Measurements from ENCODE around the gene ELF4. TPM values are rescaled to one million over a fixed set of nuclear protein-coding genes. Genes with fewer than 3 reads are reported as not detected.

ELF4 gene
- total and polyA plus RNA-seq, 2 of the 4 experiments (the other 2 are of a cell fraction), result 10.9 to 19.0 TPM

GRCh38 chrX:130081421-130082045 is 28.8 kb downstream of the ELF4 start:
- DNase-seq, result no peak
- no peaks in the 10 kb centered on the region for H3K9me3 ChIP-seq (ENCODE audit: control insufficient read depth, insufficient read depth, low read length)
- H3K56ac ChIP-seq (ENCODE audit: extremely low read depth, insufficient read depth, low read length), result no peak overlapping the region
- H3K4me1 ChIP-seq (ENCODE audit: control insufficient read depth, insufficient read depth, low read length), result peaks cover 5% of the 10 kb centered on the region; the same call in 1 of the 2 replicates
- H2BK120ac ChIP-seq (ENCODE audit: low read depth, low read length), result no peak overlapping the region
- no peak overlapping the region for H3K18ac ChIP-seq (ENCODE audit: low read depth, low read length)
- in situ Hi-C loops (cut with MboI; ENCODE audit: low sequenced_read_pairs), result no loop called here
- no peak overlapping the region for H3K14ac ChIP-seq (replicated peaks; ENCODE audit: low read depth, low read length)
- no peak for TF ChIP-seq MXI1 (IDR thresholded peaks at IDR 0.05; ENCODE audit: borderline replicate concordance, low read depth, low read length)
- TF ChIP-seq ELK1 (IDR thresholded peaks at IDR 0.05; ENCODE audit: borderline replicate concordance, low read depth, low read length), result no peak
- TF ChIP-seq CHD1 (IDR thresholded peaks at IDR 0.05; ENCODE audit: low read depth, low read length), result no peak
- TF ChIP-seq CTCF (conservative IDR thresholded peaks at IDR 0.05; ENCODE audit: low read depth, low read length), result no peak
- no peak for TF ChIP-seq SMC3 (IDR thresholded peaks at IDR 0.05; ENCODE audit: low read depth, low read length)
- no peak for TF ChIP-seq FOS (IDR thresholded peaks at IDR 0.05; ENCODE audit: low read depth, low read length)
- no peak for TF ChIP-seq RAD21 (IDR thresholded peaks at IDR 0.05; ENCODE audit: low read length)
- TF ChIP-seq RFX5 (IDR thresholded peaks at IDR 0.05; ENCODE audit: low read depth, low read length), result no peak
- no peak overlapping the region for H3K23ac ChIP-seq (ENCODE audit: low read depth, low read length)
- no peak overlapping the region for H2BK20ac ChIP-seq (ENCODE audit: low read depth, low read length)
- BruUV-seq (replicated peaks), result no TSS peak
- dilution Hi-C loops (cut with HindIII; ENCODE audit: low sequenced_read_pairs, unreplicated experiment), result no loop called here
- H4K5ac ChIP-seq (ENCODE audit: low read depth, low read length), result no peak overlapping the region
- intact Hi-C loops (cut with micrococcal nuclease), result no loop called here
- CTCF ChIA-PET, result interaction anchor here (0.6 to 1.2 kb wide), 2 partner anchors 39 to 119 kb away, joined by 3 to 6 read pairs; no protein-coding TSS in a partner anchor
- POLR2A ChIA-PET (ENCODE audit: unreplicated experiment), result no interaction called here
- no peak overlapping the region for H4K8ac ChIP-seq (ENCODE audit: low read depth in 2 of 2, low read length in 2 of 2)
- no peak overlapping the region for H3K27ac ChIP-seq (ENCODE audit: insufficient read depth, low read length)
- H4K91ac ChIP-seq (ENCODE audit: insufficient read depth, low read depth, low read length), result no peak overlapping the region
- H3K4me2 ChIP-seq (ENCODE audit: low read depth, low read length), result no peak overlapping the region
- no peak overlapping the region for H2AK5ac ChIP-seq (ENCODE audit: low read depth, low read length)
- H3K4ac ChIP-seq (ENCODE audit: low read depth, low read length), result no peak overlapping the region
- peak overlapping the region; percentile 18 for H2AFZ ChIP-seq (replicated peaks; ENCODE audit: low read length, poor library complexity)
- no peak overlapping the region for H3K9ac ChIP-seq (ENCODE audit: low read depth, low read length)
- no peaks in the 10 kb centered on the region for H3K27me3 ChIP-seq (ENCODE audit: control insufficient read depth, insufficient read depth, low read length)
- peaks cover 11% of the 10 kb centered on the region for H3K9me1 ChIP-seq (ENCODE audit: insufficient read depth, low read length)
- 40% methylated on average over 3 of the region's 12 CpGs; no CpG with 5 or more reads in 1 of the 2 experiments for WGBS, 2 experiments (ENCODE audit: extremely low coverage in 2 of 2, insufficient read length in 1 of 2)
- peaks cover 2% of the 10 kb centered on the region; the same call in 1 of the 2 replicates for H3K36me3 ChIP-seq (ENCODE audit: control insufficient read depth, insufficient read depth, low read length)
- no peak overlapping the region for H2BK5ac ChIP-seq (ENCODE audit: low read depth, low read length, poor library complexity, severe bottlenecking)
- H3K4me3 ChIP-seq (ENCODE audit: insufficient read depth, low read depth, low read length), result no peak overlapping the region
- no peak overlapping the region for H2BK15ac ChIP-seq (ENCODE audit: low read depth, low read length)
- H4K20me1 ChIP-seq (ENCODE audit: insufficient read depth, low read length), result peaks cover 49% of the 10 kb centered on the region
- H3K79me1 ChIP-seq (ENCODE audit: low read depth in 1 of 2, low read length in 2 of 2), result peaks cover 0 to 49% of the 10 kb centered on the region in 2 experiments; a peak in 3 of 4 replicates
- no peak for ATAC-seq (ENCODE audit: low read depth)
- H2AK9ac ChIP-seq (replicated peaks; ENCODE audit: low read depth, low read length, poor library complexity), result peak overlapping the region; percentile 5
